Cerebellar cortex (tissue), 1 donor: ENCODE results near the gene NT5M.
"Not testable (repeated sequence)": the region's sequence is repeated elsewhere in the genome, so short reads cannot be mapped to it uniquely, and the experiment has no call there.

Experiments
- DNase-seq: peaks from one replicate; pipeline ENCODE4 v3.0.0-alpha.2; 2015; ENCODE audit warnings: low spot score

The NT5M gene

DNA sequence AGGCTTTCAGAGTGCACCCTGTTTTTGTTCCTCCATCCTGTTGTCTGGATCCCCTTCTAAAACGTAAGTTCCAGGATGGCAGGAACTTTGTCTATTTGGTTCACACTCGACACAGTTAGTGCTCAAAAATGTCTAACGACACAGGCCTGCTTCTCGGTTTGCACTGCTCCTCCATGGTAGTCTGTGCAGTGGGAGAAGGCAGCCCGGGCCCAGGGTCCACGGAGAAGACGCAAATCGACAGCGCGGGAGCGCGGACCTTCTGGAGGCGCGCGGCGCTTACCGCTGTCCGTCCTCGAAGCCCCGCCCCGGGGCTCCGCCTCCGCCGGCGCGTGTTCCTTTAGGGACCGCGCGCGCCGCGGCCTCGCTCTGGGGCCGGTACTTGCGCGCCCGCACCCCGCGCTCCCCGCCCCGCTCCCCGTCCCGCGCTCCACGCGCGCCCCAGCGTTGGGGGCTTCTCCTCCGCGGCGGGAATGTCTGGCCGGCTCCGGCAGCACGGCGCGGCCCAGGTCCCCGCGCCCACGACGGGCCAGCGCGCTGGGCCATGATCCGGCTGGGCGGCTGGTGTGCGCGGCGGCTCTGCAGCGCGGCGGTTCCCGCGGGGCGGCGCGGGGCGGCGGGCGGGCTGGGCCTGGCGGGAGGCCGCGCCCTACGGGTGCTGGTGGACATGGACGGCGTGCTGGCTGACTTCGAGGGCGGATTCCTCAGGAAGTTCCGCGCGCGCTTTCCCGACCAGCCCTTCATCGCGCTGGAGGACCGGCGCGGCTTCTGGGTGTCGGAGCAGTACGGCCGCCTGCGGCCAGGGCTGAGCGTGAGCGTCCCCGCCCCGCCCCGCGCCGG is at the start of gene NT5M:
NT5M (plus strand) TSS at position 364 of the 837 bp plus-strand sequence; CDS start at position 542, 178 bp downstream.
- peak; percentile 74 for DNase-seq

DNA sequence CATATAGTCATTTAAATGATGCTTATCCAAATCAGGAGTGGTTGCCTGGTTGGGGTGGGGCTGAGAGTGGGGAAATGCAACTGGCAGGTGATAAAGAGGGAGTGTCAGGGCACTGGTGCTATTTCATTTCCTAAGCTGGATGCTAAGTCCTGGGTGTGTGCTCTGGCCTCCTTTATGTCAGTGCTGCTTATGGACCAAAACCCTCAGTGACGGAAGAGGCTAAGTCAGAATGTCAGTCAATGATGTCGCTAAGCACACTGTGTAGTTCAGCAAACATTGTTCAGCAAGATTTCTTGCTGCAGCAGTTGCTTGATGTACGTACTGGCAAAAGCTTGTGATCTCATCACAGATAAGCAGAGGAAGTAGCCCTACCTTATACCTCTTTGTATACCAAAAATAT is 49.8 kb upstream of the NT5M start:
- DNase-seq, result no peak

DNA sequence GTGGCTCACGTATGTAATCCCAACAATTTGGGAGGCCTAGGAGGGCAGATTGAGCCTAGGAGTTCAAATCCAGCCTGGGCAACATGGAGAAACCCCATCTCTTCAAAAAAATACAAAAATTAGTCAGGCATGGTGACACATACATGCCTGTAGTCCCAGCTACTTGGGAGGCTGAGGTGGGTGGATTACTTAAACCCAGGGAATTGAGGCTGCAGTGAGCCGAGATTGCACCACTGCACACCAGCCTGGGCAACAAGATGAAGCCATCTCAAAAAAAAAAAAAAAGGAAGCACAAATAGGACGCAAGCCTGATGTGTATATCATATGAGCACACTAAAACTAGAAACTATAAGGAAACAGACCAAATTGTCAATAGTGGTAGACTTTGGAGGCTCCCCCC is 49.1 kb upstream of the NT5M start:
- DNase-seq, result no peak

DNA sequence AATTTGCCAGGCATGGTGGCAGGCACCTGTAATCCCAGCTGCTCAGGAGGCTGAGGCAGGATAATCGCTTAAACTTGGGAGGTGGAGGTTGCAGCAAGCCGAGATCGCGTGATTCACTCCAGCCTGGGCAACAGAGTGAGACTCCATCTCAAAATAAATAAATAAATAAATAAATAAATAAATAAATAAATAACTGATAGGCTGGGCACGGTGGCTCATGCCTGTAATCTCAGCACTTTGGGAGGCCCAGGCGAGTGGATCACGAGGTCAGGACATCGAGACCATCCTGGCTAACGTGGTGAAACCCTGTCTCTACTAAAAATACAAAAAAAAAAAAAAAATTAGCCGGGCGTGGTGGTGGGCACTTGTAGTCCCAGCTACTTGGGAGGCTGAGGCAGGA is 47.5 kb upstream of the NT5M start:
- DNase-seq, result not testable (repeated sequence)

DNA sequence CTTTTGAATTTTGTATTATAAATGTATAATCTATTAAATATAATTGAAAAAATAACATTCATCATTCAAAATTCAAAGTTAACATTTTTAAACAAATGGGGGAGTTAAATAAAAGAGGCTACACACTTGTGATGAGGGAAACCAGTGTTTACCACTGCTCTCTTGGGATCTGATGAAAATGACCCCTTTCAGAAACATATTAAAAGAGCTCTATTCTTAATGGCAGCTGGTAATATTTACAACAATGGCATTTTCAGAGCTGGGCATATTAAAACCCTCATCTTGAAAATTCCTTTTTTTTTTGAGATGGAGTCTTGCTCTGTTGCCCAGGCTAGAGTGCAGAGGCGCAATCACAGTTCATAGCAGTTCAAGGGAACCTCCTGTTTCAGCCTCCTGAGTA is 46.9 kb upstream of the NT5M start:
- DNase-seq, result no peak

DNA sequence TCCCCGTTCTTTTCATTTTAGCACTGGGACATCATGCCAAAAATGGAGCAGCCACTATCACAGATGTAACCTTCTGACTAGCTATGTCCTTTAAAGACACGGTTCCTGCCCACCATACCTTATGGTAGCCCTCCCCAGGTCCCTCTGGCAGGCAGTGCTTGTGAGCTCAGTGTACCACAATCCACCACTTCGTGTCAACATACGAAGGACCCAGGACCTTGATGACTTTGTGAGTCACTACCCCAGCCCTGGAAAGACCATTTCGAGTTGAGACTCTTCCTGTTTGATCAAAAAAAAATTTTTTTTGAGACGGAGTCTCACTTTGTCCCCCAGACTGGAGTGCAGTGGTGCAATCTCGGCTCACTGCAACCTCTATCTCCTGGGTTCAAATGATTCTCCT is 45.2 kb upstream of the NT5M start:
- DNase-seq, result no peak

DNA sequence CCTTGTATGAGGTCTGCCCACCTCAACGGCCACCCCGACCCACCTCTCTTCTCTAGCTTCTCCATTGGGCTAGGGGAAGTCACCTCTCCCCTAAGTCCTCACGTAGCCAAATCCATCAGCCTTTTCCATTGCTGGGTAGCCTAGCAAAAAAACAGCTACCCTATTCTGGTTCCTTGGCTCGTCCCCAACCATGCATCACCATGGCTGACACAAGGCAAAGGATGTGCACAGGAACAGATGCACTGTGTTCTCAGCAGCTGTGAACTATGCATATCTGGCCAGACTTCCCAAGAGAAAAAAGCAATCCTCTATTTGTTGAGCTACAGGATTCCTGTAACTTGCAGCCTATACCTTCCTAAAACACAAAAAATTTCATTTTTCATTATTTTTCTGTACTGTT is 44.2 kb upstream of the NT5M start:
- DNase-seq, result no peak

DNA sequence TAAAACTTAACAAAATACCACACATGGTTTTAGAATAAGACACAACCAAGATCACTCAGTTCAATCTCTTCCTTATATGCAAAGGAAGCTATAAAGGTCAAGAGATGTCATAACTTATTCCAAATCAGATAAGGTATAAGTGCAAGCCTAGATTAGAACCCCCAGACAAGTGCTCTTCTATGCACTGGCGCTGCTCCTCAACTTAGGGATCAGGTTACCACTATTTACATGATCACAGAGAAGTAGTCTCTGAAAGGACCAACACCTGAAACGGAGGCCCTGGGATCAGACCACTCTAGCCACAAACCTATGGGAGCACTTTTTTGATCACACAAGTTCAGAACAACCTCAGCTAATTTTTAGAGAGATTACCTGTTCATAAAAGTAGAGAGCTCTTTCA is 38.7 kb upstream of the NT5M start:
- DNase-seq, result no peak

DNA sequence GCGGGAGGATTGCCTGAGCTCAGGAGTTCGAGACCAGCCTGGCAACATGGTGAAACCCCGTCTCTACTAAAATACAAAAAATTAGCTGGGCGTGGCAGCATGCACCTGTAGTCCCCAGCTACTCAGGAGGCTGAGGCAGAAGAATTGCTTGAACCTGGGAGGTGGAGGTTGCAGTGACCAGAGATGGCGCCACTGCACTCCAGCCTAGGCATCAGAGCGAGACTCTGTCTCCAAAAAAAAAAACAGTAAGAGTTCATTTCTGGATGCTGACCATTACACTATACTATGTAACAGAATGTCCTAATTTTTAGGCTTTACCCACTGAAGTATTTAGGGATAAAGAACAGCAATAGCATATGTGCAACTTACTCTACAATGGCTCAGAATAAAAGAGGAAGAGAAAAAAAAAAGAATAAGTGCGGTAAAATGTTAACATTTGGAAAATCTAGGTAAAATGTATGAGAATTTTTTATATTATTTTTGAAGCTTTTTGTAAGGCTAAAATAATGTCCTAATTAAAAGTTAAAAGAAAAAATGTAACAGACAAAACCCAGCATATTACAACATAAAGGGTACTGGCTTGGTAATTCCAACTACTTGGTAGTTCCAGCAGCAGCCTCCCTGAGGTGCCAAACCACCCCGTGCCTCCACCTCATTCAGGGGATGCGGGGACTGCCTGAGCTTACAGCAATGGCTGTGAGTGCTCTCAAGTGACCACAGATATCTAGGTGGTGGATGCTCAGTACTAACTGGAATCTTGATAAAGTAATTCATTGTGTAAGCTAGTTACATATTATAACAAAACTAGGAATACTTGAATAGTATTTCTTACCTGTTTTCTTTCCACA is 33.0 kb upstream of the NT5M start:
- no peak for DNase-seq

DNA sequence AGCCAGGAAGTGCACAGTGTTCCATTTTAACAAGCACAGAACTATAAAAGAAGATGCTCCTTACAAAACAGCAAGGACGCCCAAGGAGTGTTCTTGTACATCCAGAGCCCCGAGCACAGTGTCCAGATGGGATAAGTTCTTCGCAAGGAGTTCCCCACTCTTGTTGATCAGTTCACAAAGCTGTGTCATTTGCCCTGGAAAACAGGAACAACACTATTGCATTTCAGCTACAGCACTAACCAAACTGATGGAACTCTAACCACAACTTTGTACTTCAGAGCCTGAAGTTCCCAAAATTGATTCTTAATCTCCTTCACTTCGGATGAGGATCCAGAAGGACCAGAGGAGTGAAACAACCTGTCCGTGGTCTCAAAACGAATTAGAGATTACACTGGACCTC is 27.2 kb upstream of the NT5M start:
- no peak for DNase-seq

DNA sequence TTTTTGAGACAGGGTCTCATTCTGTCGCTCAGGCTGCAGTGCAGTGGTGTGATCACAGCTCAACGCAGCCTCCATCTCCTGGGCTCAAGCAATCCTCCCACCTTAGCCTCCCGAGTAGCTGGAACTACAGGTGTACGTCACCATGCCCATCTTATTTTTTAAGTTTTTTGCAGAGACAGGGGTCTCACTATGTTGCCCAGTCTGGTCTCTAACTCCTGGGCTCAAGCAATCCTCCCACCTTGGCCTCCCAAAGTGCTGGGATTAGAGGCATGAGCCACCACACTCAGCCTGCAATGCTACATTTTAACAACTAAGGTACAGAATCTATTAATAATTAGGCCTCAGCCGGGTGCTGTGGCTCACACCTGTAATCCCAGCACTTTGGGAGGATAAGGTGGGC is 25.7 kb upstream of the NT5M start:
- not testable (repeated sequence) for DNase-seq

DNA sequence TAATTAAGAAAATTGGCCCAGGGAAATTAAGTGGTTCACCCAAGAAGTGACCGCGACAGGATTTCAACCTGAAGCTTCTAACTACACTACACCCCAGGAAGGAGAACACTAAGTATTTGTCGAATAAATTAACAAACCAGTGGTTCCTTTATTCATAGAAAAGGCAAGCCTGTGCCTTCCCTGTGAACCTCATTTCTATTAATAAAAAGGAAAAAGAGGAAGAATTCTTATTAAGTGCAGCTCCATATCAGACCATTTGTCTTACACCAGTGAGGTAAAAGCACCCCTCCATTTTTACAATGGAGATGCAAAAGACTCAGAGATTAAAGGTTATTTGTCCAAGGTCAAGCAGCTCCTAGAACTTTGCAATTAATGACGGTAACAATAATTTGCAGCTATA is 23.9 kb upstream of the NT5M start:
- no peak for DNase-seq

DNA sequence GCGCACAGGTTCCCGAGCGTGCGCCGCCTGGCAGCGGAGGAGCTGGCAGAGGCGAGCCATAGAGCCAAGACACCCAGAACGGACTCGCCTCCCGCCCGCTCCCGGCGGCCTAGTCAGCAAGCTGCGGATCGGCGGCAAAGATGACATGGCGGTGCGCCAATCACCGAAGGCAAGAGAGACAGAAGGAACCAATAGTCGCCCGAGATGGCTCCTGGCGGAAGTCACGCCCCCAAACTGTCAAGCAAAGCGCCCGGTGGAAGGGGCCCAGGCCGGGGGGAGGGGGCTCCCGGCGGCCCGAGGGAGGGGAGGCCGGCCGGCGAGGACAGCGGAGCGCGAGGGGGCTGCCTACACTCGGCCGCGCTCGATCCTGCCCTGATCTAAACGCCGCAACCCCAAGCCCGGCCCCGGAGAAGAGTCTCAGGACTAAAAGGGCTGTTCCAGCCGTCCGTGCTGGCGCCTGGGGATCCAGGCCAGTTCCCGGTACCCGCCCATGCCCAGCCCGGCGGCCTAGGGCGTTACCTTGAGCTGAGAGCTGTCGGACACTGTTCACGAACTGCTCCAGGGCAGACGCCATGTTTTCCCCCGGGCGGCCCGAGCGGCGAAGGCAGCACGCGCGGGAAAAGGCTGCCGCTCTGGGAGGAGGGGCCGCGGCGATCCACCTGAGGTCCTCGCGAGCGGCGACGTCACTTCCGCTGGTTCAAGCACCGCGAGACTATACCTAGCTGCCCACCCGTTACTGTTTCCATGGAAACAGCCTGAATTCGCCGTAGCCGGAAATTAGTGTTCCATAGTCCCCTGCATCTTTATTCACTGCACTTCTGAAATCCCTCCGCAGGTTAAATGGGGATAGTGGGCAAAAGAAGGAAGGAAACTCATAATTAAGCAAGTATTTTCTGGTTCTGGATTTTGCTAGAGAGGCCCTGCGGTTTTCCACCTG is 22.3 kb upstream of the NT5M start, which contains the start of gene COPS3:
COPS3 (minus strand) TSS at position 634 of the 937 bp plus-strand sequence; CDS start at position 574, 60 bp downstream.
- DNase-seq, result peak; percentile 99

DNA sequence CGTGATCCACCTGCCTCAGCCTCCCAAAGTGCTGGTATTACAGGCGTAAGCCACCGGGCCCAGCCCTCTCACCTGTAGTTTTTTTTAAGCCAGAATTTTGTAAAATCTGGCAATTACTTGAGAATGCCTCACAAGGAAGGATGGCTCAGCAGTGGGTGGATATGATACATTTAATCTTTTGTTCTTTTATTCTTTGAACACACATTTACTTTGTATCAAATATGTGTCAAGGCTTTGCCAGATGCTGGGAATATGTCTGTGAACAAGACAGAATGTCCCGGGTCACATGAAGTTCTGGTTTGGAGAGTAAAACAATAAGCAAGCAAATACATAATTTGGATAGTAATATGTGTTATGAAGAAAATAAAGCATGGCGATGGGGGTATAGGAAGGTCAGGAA is 17.2 kb upstream of the NT5M start:
- no peak for DNase-seq

DNA sequence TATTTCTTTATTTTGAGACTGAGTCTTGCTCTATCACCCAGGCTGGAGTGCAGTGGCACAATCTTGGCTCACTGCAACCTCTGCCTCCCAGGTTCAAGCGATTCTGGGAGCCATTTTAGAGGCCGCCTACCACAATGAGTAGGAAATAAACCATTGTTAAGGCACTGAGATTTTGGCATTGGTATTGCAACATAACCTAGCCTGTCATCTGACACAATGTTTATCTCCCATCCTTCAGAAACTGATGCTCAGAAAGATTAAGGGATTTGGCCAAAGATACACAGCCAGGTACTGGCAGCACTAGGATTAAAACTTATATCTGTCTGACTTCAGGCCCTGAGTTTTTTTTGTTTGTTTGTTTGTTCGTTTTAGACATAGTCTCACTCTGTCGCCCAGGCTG is 14.1 kb upstream of the NT5M start:
- no peak for DNase-seq

DNA sequence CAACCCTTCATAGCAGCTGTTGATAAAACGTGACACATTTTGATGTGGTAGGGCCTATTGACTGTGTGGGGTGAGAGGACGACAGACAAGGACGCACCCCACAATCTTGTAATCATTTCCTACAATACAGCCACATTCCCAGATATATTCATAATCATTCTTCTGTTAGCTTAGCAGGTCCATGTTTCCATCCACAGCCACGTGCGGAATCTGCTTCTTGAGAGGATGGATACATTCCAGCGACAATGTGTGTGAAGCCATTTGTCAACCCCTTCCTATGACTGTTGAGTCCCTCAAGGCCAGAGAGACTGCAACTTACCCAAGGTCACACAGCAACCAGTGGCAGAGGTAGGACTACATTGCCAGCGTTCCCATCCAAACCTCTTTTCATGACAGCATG is 13.5 kb upstream of the NT5M start:
- no peak for DNase-seq

DNA sequence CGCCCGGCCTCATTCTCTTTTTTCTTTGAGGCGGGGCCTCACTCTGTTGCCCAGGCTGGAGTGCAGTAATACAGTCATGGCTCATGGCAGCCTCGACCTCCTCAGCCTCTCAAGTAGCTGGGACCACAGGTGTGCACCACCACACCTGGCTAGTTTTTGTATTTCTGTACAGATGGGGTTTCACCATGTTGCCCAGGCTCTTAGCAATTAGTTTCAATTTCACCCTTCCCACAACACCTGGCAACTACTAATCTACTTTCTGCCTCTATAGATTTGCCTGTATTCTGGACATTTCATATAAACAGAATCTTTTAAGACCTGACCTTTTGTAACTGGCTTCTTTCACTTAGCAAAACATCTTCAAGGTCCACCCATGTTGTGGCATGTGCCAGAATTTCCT is 8.0 kb upstream of the NT5M start:
- DNase-seq, result no peak

DNA sequence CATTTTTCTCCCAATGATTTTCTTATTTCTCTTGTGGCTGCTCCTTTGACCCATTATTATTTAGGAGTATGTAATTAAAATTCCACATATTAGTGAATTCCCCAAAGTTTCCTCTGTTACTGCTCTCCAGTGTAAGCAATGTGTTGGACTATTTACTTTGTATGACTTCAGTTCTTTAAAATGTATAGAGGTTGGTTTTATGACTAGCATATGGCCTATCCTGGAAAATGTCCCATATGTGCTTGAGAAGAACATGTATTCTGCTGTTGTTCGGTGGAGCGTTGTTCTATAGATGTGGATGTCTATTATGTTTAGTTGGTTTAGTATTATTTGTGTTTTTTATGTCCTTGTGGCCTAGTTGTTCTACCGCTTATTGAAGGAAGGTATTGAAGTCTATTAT is 6.0 kb upstream of the NT5M start:
- no peak for DNase-seq

DNA sequence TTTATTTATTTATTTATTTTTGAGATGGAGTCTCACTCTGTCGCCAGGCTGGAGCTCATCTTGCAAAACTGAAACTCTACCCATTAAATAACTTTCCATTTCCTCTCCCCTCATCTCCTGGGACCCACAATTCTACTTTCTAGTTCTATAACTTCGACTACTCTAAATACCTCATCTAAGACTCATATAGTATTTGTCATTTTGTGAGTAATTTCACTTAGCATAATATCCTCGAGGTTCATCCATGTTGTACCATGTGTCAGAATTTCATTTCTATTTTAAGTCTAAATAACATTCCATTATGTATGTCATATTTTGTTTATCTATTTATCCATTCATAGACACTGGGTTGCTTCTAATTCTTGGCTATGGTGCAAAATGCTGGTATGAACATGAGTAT is 5.1 kb upstream of the NT5M start:
- no peak for DNase-seq

DNA sequence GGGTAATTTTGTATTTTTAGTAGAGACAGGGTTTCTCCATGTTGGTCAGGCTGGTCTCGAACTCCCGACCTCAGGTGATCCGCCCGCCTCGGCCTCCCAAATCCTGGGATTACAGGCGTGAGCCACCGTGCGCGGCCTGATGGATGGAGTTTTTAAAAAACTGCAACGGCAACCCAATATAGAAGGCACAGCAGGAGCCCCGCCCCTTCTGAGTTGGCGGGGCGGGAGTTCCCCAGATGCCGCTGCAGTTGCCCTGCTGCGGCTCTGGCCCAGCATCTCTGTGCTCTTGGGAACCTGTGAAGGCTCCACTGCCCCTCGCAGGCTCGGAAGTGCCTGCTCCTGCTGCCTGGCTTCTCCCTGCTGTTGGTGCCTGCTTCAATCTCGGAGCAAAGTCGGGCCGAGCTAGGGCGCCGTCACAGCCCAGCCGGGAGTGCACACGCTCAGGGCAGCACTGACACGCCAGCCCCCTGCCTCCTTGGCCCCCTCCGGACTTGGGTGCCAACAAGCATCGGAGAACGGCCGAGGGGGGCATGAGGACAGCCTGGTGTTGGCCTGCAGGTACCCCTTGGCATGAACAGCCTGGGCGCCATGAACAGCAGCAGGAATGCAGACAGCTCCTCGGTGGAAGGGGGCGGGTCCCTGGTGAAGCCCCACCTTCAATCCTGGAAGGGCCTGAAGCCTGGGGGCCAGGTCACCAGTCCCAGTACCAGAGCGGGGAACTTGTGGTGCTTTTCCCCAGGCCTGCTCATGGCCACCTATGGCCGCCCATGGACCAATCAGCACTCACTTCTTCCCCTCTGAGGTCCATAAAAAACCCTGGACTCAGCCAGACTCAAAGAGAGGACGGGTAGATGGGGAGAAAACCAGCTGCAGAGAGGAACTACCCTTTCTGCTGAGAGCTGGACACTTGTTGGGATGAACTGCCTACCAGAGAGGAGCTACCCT is 2.3 kb upstream of the NT5M start:
- peak; percentile 89 for DNase-seq

DNA sequence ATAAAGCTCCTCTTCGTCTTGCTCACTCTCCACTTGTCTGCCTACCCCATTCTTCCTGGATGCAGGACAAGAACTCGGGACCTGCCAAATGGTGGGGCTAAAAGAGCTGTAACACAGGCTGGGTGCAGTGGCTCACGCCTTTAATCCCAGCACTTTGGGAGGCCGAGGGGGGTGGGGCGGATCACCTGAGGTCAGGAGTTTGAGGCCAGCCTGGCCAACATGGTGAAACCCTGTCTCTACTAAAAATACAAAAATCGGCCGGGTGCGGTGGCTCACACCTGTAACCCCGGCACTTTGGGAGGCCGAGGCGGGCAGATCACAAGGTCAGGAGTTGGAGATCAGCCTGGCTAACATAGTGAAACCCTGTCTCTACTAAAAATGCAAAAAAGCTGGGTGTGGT is 1.5 kb upstream of the NT5M start:
- not testable (repeated sequence) for DNase-seq
